Measurements from ENCODE around the gene ADAMTS3. TPM values are rescaled to one million over a fixed set of nuclear protein-coding genes. Genes with fewer than 3 reads are reported as not detected.

Gene ADAMTS3
- total RNA-seq, 1 experiment from 2014 or later: 0.07 TPM

DNA sequence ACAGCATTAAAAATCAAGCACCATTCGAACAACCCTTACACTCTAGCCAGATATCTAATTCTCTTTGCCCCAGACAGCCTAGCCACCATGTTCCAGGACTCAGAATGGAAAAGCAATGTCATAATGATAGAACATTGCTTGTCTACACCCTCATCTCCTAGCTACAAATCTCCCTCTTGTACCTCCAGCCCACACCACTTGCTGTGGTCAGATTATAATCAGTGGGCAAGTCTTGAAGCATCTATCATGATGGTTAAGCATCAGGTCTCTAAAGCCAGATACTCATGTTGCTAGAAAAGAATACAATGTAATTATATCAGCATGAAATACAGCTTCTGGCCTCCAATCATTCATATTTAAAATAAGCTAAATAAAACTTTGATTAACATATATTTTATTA is 268.9 kb downstream of the ADAMTS3 start:
- CTCF ChIA-PET: no interaction called here
- no peaks in the 10 kb centered on the region for H3K36me3 Mint-ChIP-seq (ENCODE audit: insufficient read depth, unreplicated experiment)
- H3K27ac Mint-ChIP-seq (ENCODE audit: unreplicated experiment): no peak overlapping the region
- TF ChIP-seq, protein P1, sequence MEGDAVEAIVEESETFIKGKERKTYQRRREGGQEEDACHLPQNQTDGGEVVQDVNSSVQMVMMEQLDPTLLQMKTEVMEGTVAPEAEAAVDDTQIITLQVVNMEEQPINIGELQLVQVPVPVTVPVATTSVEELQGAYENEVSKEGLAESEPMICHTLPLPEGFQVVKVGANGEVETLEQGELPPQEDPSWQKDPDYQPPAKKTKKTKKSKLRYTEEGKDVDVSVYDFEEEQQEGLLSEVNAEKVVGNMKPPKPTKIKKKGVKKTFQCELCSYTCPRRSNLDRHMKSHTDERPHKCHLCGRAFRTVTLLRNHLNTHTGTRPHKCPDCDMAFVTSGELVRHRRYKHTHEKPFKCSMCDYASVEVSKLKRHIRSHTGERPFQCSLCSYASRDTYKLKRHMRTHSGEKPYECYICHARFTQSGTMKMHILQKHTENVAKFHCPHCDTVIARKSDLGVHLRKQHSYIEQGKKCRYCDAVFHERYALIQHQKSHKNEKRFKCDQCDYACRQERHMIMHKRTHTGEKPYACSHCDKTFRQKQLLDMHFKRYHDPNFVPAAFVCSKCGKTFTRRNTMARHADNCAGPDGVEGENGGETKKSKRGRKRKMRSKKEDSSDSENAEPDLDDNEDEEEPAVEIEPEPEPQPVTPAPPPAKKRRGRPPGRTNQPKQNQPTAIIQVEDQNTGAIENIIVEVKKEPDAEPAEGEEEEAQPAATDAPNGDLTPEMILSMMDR (IDR thresholded peaks at IDR 0.05; ENCODE audit: unreplicated experiment): no peak
- H3K27me3 Mint-ChIP-seq (ENCODE audit: unreplicated experiment): no peaks in the 10 kb centered on the region
- no peak overlapping the region for H3K4me3 Mint-ChIP-seq (ENCODE audit: low read depth, unreplicated experiment)
- no peak for DNase-seq
- no TSS peak for BruUV-seq (replicated peaks)
- H3K4me1 Mint-ChIP-seq (ENCODE audit: low read depth, unreplicated experiment): peaks cover 8% of the 10 kb centered on the region
- intact Hi-C loops (cut with micrococcal nuclease; ENCODE audit: unreplicated experiment): no loop called here
- H3K9me3 Mint-ChIP-seq (ENCODE audit: low read depth, unreplicated experiment): no peaks in the 10 kb centered on the region

DNA sequence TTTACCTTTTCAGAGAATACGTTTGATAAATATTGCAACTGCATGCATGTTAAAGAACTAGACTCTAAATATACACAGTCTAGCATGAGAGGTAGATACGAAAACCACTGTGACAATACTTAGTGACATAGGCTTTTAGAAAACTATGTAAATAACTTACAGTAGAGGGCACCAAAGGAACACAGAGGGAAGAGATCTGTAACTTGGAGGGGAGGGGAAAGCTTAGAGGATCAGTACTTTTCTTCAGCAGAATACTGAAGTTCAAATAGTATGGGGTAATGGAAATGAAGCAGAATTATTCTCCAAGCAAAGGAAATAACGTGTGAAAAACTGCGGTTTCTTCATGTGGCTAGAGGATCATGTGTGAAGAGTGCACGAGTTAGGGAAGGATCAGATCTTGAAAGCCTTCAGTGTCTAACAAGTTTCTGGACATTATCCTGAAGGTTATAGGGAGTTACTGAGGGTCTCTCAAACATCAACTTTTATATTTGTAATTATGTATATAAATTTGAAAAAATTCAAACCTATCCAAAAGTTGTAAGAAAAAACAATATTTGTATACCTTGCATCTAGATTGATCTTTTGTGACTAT is 273.0 kb downstream of the ADAMTS3 start:
- H3K27me3 Mint-ChIP-seq (ENCODE audit: unreplicated experiment): no peaks in the 10 kb centered on the region
- DNase-seq: no peak
- H3K27ac Mint-ChIP-seq (ENCODE audit: unreplicated experiment): no peak overlapping the region
- TF ChIP-seq, protein P1 (IDR thresholded peaks at IDR 0.05; ENCODE audit: unreplicated experiment): no peak
- H3K4me3 Mint-ChIP-seq (ENCODE audit: low read depth, unreplicated experiment): no peak overlapping the region
- BruUV-seq (replicated peaks): no TSS peak
- H3K36me3 Mint-ChIP-seq (ENCODE audit: insufficient read depth, unreplicated experiment): no peaks in the 10 kb centered on the region
- intact Hi-C loops (cut with micrococcal nuclease; ENCODE audit: unreplicated experiment): loop anchor here (1.0 to 10.0 kb wide), 4 partner anchors 173 to 729 kb away; no protein-coding TSS in a partner anchor
- peaks cover 8% of the 10 kb centered on the region for H3K4me1 Mint-ChIP-seq (ENCODE audit: low read depth, unreplicated experiment)
- CTCF ChIA-PET: no interaction called here
- no peaks in the 10 kb centered on the region for H3K9me3 Mint-ChIP-seq (ENCODE audit: low read depth, unreplicated experiment)

DNA sequence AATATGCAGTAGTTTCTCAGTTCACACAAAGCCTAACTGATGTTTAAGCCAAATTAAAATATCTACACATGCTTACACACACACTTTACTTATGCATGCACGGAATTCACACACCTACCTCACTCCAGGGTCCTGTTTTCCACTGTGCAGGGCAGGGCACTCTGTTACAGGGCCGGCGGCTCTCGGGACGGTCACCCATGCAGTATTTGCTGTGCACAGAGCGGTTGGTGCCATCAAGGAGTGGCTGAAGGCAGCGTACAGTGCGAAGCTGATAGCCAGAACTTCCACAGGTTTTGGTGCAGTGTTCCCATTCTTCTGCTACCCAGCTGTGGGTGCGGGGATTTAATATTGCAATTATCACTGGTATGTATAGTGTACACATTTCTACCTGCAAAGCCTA is 278.3 kb downstream of the ADAMTS3 start:
- intact Hi-C loops (cut with micrococcal nuclease; ENCODE audit: unreplicated experiment): loop anchor here (10.0 kb wide), 2 partner anchors 414 to 734 kb away; no protein-coding TSS in a partner anchor
- no peak overlapping the region for H3K27ac Mint-ChIP-seq (ENCODE audit: unreplicated experiment)
- no peaks in the 10 kb centered on the region for H3K9me3 Mint-ChIP-seq (ENCODE audit: low read depth, unreplicated experiment)
- H3K36me3 Mint-ChIP-seq (ENCODE audit: insufficient read depth, unreplicated experiment): no peaks in the 10 kb centered on the region
- peaks cover 9% of the 10 kb centered on the region for H3K4me1 Mint-ChIP-seq (ENCODE audit: low read depth, unreplicated experiment)
- DNase-seq: no peak
- CTCF ChIA-PET: no interaction called here
- TF ChIP-seq, protein P1 (IDR thresholded peaks at IDR 0.05; ENCODE audit: unreplicated experiment): no peak
- no peak overlapping the region for H3K4me3 Mint-ChIP-seq (ENCODE audit: low read depth, unreplicated experiment)
- BruUV-seq (replicated peaks): no TSS peak
- H3K27me3 Mint-ChIP-seq (ENCODE audit: unreplicated experiment): no peaks in the 10 kb centered on the region

DNA sequence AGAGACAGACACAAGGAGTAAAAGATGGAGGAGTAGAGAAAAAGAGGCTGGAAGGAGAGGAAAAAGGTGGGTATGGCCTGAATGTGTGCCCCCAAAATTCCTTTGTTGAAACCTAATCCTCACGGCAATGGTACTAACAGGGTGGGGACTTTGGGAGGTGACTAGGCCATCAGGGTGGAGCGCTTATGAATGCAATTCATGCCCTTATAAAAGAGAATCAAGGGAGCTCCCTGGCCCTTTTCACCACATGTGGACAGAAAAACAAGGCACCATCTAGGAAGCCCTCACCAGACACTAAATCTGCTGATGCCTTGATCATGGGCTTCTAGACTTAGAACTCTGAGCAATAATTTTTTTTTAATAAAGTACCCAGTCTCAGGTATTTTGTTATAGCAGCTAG is 282.1 kb downstream of the ADAMTS3 start:
- H3K4me3 Mint-ChIP-seq (ENCODE audit: low read depth, unreplicated experiment): no peak overlapping the region
- CTCF ChIA-PET: interaction anchor here (1.2 to 1.4 kb wide), 3 partner anchors 16 to 1099 kb away, joined by 3 to 12 read pairs (median 5); no protein-coding TSS in a partner anchor
- no peak overlapping the region for H3K27ac Mint-ChIP-seq (ENCODE audit: unreplicated experiment)
- H3K27me3 Mint-ChIP-seq (ENCODE audit: unreplicated experiment): no peaks in the 10 kb centered on the region
- intact Hi-C loops (cut with micrococcal nuclease; ENCODE audit: unreplicated experiment): loop anchor here (2.0 kb wide), 2 partner anchors 514 to 554 kb away; no protein-coding TSS in a partner anchor
- no peak for DNase-seq
- TF ChIP-seq, protein P1 (IDR thresholded peaks at IDR 0.05; ENCODE audit: unreplicated experiment): no peak
- no peaks in the 10 kb centered on the region for H3K9me3 Mint-ChIP-seq (ENCODE audit: low read depth, unreplicated experiment)
- no TSS peak for BruUV-seq (replicated peaks)
- H3K4me1 Mint-ChIP-seq (ENCODE audit: low read depth, unreplicated experiment): peaks cover 8% of the 10 kb centered on the region
- no peaks in the 10 kb centered on the region for H3K36me3 Mint-ChIP-seq (ENCODE audit: insufficient read depth, unreplicated experiment)

Measured in Calu3 (cell line).